Esophagus muscularis mucosa (tissue), 4 donors: Measurements from ENCODE around the gene TMEM217. TPM values are rescaled to one million over a fixed set of nuclear protein-coding genes. Genes with fewer than 3 reads are reported as not detected.

Experiments used
- DNase-seq: peaks from one replicate; pipeline ENCODE4 v3.0.0-alpha.2; 2017; ENCODE audit errors: extremely low spot score
- H3K27ac ChIP-seq, 4 donors: fragments of 200-600 bp; sonication (generic); replicated peaks in 1 of 4; 1 replicate in 3 of 4; 2 replicates in 1 of 4; pipeline ENCODE4 v1.5.1; 2016 to 2019; ENCODE audit warnings: mild to moderate bottlenecking in 1 of 4
- H3K27me3 ChIP-seq, 4 donors: fragments of 200-600 bp; sonication (generic); one replicate each; pipeline versions ENCODE4 v1.5.1 to v1.6.0; 2016 to 2019
- H3K36me3 ChIP-seq, 4 donors: fragments of 200-600 bp; sonication (generic); one replicate each; pipeline ENCODE4 v1.5.1; 2016 to 2019
- H3K4me1 ChIP-seq, 4 donors: fragments of 200-600 bp; sonication (generic); one replicate each; pipeline ENCODE4 v1.5.1; 2016 to 2019
- H3K4me3 ChIP-seq, 4 donors: fragments of 200-600 bp; sonication (generic); 1 replicate in 2 of 4; 2 replicates in 2 of 4; pipeline ENCODE4 v1.5.1; 2016 to 2019; ENCODE audit warnings: mild to moderate bottlenecking in 4 of 4, moderate library complexity in 1 of 4
- H3K9me3 ChIP-seq, 4 donors: fragments of 200-600 bp; sonication (generic); 1 replicate in 3 of 4; 2 replicates in 1 of 4; pipeline ENCODE4 v1.5.1; 2016 to 2019
- CTCF ChIP-seq, 3 experiments: fragments of 200-600 bp in 2 of 3; fragments of 450-650 bp in 1 of 3; sonication (generic) in 2 of 3; IDR thresholded peaks; one replicate each; pipeline ENCODE4 v1.5.1; 2017 to 2019; ENCODE audit warnings: antibody characterized with exemption in 3 of 3, mild to moderate bottlenecking in 2 of 3, moderate library complexity in 1 of 3
- EP300 ChIP-seq: sonication (generic); formaldehyde crosslinking; IDR thresholded peaks from one replicate; pipeline ENCODE4 v1.6.1; 2017; ENCODE audit warnings: antibody characterized with exemption
- POLR2A ChIP-seq: fragments of 450-650 bp; IDR thresholded peaks from one replicate; pipeline ENCODE4 v1.6.1; 2017; ENCODE audit warnings: antibody characterized with exemption, moderate library complexity, mild to moderate bottlenecking, low read depth
- POLR2AphosphoS5 ChIP-seq, 2 donors: sonication (generic); formaldehyde crosslinking; IDR thresholded peaks; one replicate each; pipeline ENCODE4 v1.6.1; 2017; ENCODE audit warnings: antibody characterized with exemption in 2 of 2
- WGBS: methylation state at CpG from one replicate; pipeline ENCODE4 v1.1.5; 2018; 5-methylcytosine and 5-hydroxymethylcytosine counted together
- intact Hi-C: fragments of 100-400 bp; cut with DNase I; formaldehyde crosslinking; loops from one replicate; pipeline ENCODE4 v1.15.1; 2023
- total RNA-seq, 4 donors: library from RNA; depleted of rRNA; stranded (reverse); fragments of >200 nt; gene quantifications; one replicate each; pipeline versions ENCODE4 v1.1.0 to v1.2.1, GENCODE V29; 2016

Gene TMEM217
- total RNA-seq, 4 donors from 2014 or later, result 0.26 to 0.99 (median 0.57) TPM; not detected in 1

DNA sequence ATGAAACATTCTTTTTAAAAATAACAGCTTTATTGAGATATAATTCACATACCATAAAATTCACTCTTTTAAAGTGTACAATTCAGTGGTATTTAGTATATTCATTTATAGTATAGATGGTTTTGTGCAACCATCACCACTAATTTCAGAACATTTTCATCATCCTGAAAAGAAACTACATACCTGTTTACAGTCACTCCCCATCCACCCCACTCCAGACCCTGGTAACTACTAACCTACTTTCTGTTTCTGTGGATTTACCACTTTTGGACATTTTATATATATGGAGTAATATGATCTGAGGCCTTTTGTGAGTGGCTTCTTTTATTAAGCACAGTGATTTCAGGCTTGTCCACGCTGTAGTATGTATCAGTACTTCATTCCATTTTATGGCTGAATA is 2.5 kb upstream of the TMEM217 start:
- H3K9me3 ChIP-seq, result no peaks in the 10 kb centered on the region
- WGBS, result 100% methylated on average over 1 of the region's 1 CpG
- H3K4me1 ChIP-seq, result peaks cover 16 to 40% (median 36%) of the 10 kb centered on the region in 4 donors
- no peak for DNase-seq
- H3K36me3 ChIP-seq, result no peaks in the 10 kb centered on the region
- H3K27ac ChIP-seq, result no peak overlapping the region
- no peak overlapping the region for H3K4me3 ChIP-seq
- no peaks in the 10 kb centered on the region for H3K27me3 ChIP-seq
- intact Hi-C loops, result no loop called here
- TF ChIP-seq POLR2AphosphoS5 (IDR thresholded peaks at IDR 0.05), result no peak
- TF ChIP-seq POLR2A, result no peak
- TF ChIP-seq EP300, result no peak
- TF ChIP-seq CTCF (IDR thresholded peaks at IDR 0.05), result no peak

- Histone ChIP-seq H3K36me3 (no peaks in the 10 kb centered on the region), H3K4me3 (no peak overlapping the region), H3K27me3 (no peaks in the 10 kb centered on the region), H3K4me1 (peaks cover 13 to 36% (median 32%) of the 10 kb centered on the region in 4 donors), H3K27ac (no peak overlapping the region), H3K9me3 (no peaks in the 10 kb centered on the region)
- TF ChIP-seq POLR2A, result no peak
- no peak for TF ChIP-seq POLR2AphosphoS5 (IDR thresholded peaks at IDR 0.05)
- TF ChIP-seq CTCF (IDR thresholded peaks at IDR 0.05), result no peak
- TF ChIP-seq EP300, result no peak
- DNase-seq, result no peak
- intact Hi-C loops, result no loop called here
- WGBS, result 75% methylated on average over 2 of the region's 2 CpGs
These were observed 2.1 kb upstream of the TMEM217 start for GRCh38 chr6:37260040-37260439.

DNA sequence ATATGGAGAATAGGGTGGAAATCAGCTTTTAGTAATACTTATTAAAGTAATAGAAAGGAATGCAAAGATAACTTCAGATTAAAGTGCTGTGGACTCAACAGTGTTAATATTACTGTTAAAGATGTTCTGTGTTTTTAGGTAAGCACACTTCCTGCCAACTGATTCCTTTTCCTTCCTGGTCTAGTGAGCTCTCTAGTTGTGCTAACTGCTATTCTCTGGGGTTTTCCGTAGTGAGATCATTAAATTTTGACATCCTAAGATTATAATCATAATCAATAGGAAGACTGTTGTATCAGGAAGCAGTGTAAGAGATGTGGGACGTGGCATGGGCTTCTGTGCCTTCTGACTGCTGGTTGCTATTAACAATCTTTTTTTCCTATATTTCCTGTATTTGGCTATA is 1.2 kb upstream of the TMEM217 start:
- Histone ChIP-seq H3K9me3 (no peaks in the 10 kb centered on the region), H3K4me1 (peaks cover 11 to 27% (median 24%) of the 10 kb centered on the region in 4 donors), H3K36me3 (no peaks in the 10 kb centered on the region), H3K27ac (no peak overlapping the region), H3K27me3 (no peaks in the 10 kb centered on the region), H3K4me3 (peak overlapping the region in 1 of 4 donors; percentile 94)
- intact Hi-C loops, result no loop called here
- TF ChIP-seq EP300, result no peak
- no peak for TF ChIP-seq POLR2A
- TF ChIP-seq CTCF (IDR thresholded peaks at IDR 0.05), result no peak
- no peak for TF ChIP-seq POLR2AphosphoS5 (IDR thresholded peaks at IDR 0.05)
- WGBS, result 65% methylated on average over 2 of the region's 2 CpGs
- no peak for DNase-seq

- Histone ChIP-seq H3K27me3 (no peaks in the 10 kb centered on the region), H3K9me3 (no peaks in the 10 kb centered on the region), H3K4me1 (peaks cover 11 to 26% (median 23%) of the 10 kb centered on the region in 4 donors), H3K27ac (peak overlapping the region; percentile 82 to 89 (median 84)), H3K4me3 (peak overlapping the region; percentile 87 to 94 (median 91)), H3K36me3 (no peaks in the 10 kb centered on the region)
- intact Hi-C loops, result no loop called here
- no peak for DNase-seq
- TF ChIP-seq EP300, result no peak
- TF ChIP-seq POLR2A, result no peak
- TF ChIP-seq POLR2AphosphoS5 (IDR thresholded peaks at IDR 0.05), result no peak
- TF ChIP-seq CTCF (IDR thresholded peaks at IDR 0.05), result no peak
- 18% methylated on average over 11 of the region's 11 CpGs for WGBS
These were observed 611 bp upstream of the TMEM217 start for GRCh38 chr6:37258405-37259105.

GRCh38 chr6:37257320-37257633 is 667 bp downstream of the TMEM217 start:
- 0% methylated on average over 9 of the region's 9 CpGs for WGBS
- Histone ChIP-seq H3K9me3 (no peaks in the 10 kb centered on the region), H3K4me3 (peak overlapping the region; percentile 87 to 94 (median 91)), H3K27ac (peak overlapping the region in 3 of 4 donors; percentile 82 to 89 (median 86)), H3K4me1 (peaks cover 11 to 26% (median 23%) of the 10 kb centered on the region in 4 donors), H3K36me3 (no peaks in the 10 kb centered on the region), H3K27me3 (no peaks in the 10 kb centered on the region)
- intact Hi-C loops, result no loop called here
- DNase-seq, result no peak
- TF ChIP-seq POLR2A, result no peak
- no peak for TF ChIP-seq POLR2AphosphoS5 (IDR thresholded peaks at IDR 0.05)
- no peak for TF ChIP-seq CTCF (IDR thresholded peaks at IDR 0.05)
- TF ChIP-seq EP300, result no peak
